Esophagus muscularis mucosa (tissue), 3 donors: ENCODE results near the gene XCR1.

Source experiments
- POLR2A ChIP-seq: fragments of 450-650 bp; IDR thresholded peaks from one replicate; pipeline ENCODE4 v1.6.1; 2017; ENCODE audit warnings: antibody characterized with exemption, moderate library complexity, mild to moderate bottlenecking, low read depth
- POLR2AphosphoS5 ChIP-seq, 2 donors: sonication (generic); formaldehyde crosslinking; IDR thresholded peaks; one replicate each; pipeline ENCODE4 v1.6.1; 2017; ENCODE audit warnings: antibody characterized with exemption in 2 of 2
- TF ChIP-seq, protein P1 (sequence below), 3 experiments: fragments of 200-600 bp in 2 of 3; fragments of 450-650 bp in 1 of 3; sonication (generic) in 2 of 3; IDR thresholded peaks; one replicate each; pipeline ENCODE4 v1.5.1; 2017 to 2019; ENCODE audit warnings: antibody characterized with exemption in 3 of 3, mild to moderate bottlenecking in 2 of 3, moderate library complexity in 1 of 3

- TF ChIP-seq, protein P1, sequence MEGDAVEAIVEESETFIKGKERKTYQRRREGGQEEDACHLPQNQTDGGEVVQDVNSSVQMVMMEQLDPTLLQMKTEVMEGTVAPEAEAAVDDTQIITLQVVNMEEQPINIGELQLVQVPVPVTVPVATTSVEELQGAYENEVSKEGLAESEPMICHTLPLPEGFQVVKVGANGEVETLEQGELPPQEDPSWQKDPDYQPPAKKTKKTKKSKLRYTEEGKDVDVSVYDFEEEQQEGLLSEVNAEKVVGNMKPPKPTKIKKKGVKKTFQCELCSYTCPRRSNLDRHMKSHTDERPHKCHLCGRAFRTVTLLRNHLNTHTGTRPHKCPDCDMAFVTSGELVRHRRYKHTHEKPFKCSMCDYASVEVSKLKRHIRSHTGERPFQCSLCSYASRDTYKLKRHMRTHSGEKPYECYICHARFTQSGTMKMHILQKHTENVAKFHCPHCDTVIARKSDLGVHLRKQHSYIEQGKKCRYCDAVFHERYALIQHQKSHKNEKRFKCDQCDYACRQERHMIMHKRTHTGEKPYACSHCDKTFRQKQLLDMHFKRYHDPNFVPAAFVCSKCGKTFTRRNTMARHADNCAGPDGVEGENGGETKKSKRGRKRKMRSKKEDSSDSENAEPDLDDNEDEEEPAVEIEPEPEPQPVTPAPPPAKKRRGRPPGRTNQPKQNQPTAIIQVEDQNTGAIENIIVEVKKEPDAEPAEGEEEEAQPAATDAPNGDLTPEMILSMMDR (IDR thresholded peaks at IDR 0.05) = no peak
- TF ChIP-seq POLR2A (no peak), POLR2AphosphoS5 (IDR thresholded peaks at IDR 0.05) (no peak)
Measured at GRCh38 chr3:46025139-46025538, 2.1 kb downstream of the XCR1 start.
